Vagina (tissue), 2 donors: Measurements from ENCODE around the gene SH3BP5. TPM values are rescaled to one million over a fixed set of nuclear protein-coding genes. Genes with fewer than 3 reads are reported as not detected.
"Not testable (repeated sequence)": the region's sequence is repeated elsewhere in the genome, so short reads cannot be mapped to it uniquely, and the experiment has no call there.

ENCODE experiments used
- DNase-seq, 2 donors: peaks; one replicate each; pipeline ENCODE4 v3.0.0-alpha.2; 2017; ENCODE audit errors: extremely low spot score in 2 of 2
- H3K27ac ChIP-seq: fragments of 200-600 bp; sonication (generic); one replicate; pipeline ENCODE4 v1.5.1; 2019
- H3K27me3 ChIP-seq: fragments of 200-600 bp; sonication (generic); one replicate; pipeline ENCODE4 v1.5.1; 2019
- H3K36me3 ChIP-seq, 2 donors: fragments of 200-600 bp; sonication (generic); one replicate each; pipeline ENCODE4 v1.5.1; 2017 to 2019
- H3K4me1 ChIP-seq: fragments of 200-600 bp; sonication (generic); one replicate; pipeline ENCODE4 v1.5.1; 2019
- H3K4me3 ChIP-seq, 2 donors: fragments of 200-600 bp; sonication (generic); 1 replicate in 1 of 2; 2 replicates in 1 of 2; pipeline ENCODE4 v1.5.1; 2016 to 2019
- H3K9me3 ChIP-seq: fragments of 200-600 bp; sonication (generic); one replicate; pipeline ENCODE4 v1.5.1; 2019
- CTCF ChIP-seq, 3 experiments: fragments of 450-650 bp in 2 of 3; fragments of 200-600 bp in 1 of 3; sonication (generic) in 1 of 3; IDR thresholded peaks; one replicate each; pipeline ENCODE4 v1.5.1; 2017 to 2019; ENCODE audit warnings: antibody characterized with exemption in 3 of 3, mild to moderate bottlenecking in 2 of 3, moderate library complexity in 2 of 3
- POLR2A ChIP-seq, 2 donors: fragments of 450-650 bp; IDR thresholded peaks; one replicate each; pipeline ENCODE4 v1.6.1; 2017; ENCODE audit warnings: antibody characterized with exemption in 2 of 2, mild to moderate bottlenecking in 2 of 2, moderate library complexity in 2 of 2
- POLR2AphosphoS5 ChIP-seq, 2 donors: sonication (generic); formaldehyde crosslinking; IDR thresholded peaks; one replicate each; pipeline ENCODE4 v1.9.0; 2017; ENCODE audit warnings: antibody characterized with exemption in 2 of 2, mild to moderate bottlenecking in 2 of 2, low read depth in 1 of 2; ENCODE audit not compliant: insufficient read depth in 1 of 2
- intact Hi-C: fragments of 100-400 bp; cut with DNase I; formaldehyde crosslinking; loops from one replicate; pipeline ENCODE4 v1.15.1; 2023
- total RNA-seq: library from RNA; depleted of rRNA; stranded (reverse); fragments of >200 nt; gene quantifications from one replicate; pipeline ENCODE4 v1.2.3, GENCODE V29; 2016

SH3BP5 gene
- total RNA-seq, 1 donor from 2014 or later = 78.6 TPM

GRCh38 chr3:15350141-15350540 lies 17.8 kb upstream of the SH3BP5 start:
- Histone ChIP-seq H3K4me3 (no peak overlapping the region), H3K4me1 (no peaks in the 10 kb centered on the region), H3K36me3 (no peaks in the 10 kb centered on the region), H3K27ac (no peak overlapping the region), H3K9me3 (no peaks in the 10 kb centered on the region), H3K27me3 (no peaks in the 10 kb centered on the region)
- TF ChIP-seq POLR2AphosphoS5 (IDR thresholded peaks at IDR 0.05; ENCODE audit: insufficient read depth in 1 of 2, low read depth in 1 of 2) (no peak), POLR2A (IDR thresholded peaks at IDR 0.05) (no peak), CTCF (IDR thresholded peaks at IDR 0.05) (no peak)
- intact Hi-C loops = no loop called here
- no peak for DNase-seq

GRCh38 chr3:15349438-15349837 lies 17.1 kb upstream of the SH3BP5 start:
- H3K27me3 ChIP-seq, H3K4me1 ChIP-seq, intact Hi-C loops, H3K36me3 ChIP-seq, H3K9me3 ChIP-seq, H3K27ac ChIP-seq, H3K4me3 ChIP-seq, DNase-seq: not testable (repeated sequence)

DNA sequence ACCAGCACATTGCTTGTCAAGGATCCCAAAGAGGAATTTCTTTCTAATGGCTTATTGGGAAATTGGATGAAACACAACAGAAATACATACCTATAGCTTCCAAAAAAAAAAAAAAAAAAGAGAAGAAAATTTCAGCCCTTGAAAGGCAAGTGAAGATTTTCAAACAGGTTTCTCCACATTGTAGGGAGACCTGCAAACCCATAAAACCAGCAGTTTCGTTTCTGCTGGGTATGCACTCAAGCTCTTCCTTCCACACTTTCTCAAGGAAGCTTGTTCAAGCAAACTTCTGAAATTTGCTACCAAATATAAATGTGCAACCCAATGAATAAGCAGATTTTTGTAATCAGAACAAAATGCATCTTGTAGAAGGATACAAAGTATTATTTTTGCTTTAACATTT lies 15.9 kb upstream of the SH3BP5 start:
- intact Hi-C loops = no loop called here
- Histone ChIP-seq H3K4me3 (no peak overlapping the region), H3K27me3 (no peaks in the 10 kb centered on the region), H3K36me3 (no peaks in the 10 kb centered on the region), H3K9me3 (no peaks in the 10 kb centered on the region), H3K4me1 (no peaks in the 10 kb centered on the region), H3K27ac (no peak overlapping the region)
- no peak for TF ChIP-seq POLR2AphosphoS5 (IDR thresholded peaks at IDR 0.05; ENCODE audit: insufficient read depth in 1 of 2, low read depth in 1 of 2)
- no peak for DNase-seq

- TF ChIP-seq POLR2A (IDR thresholded peaks at IDR 0.05) = no peak
- TF ChIP-seq POLR2AphosphoS5 (IDR thresholded peaks at IDR 0.05; ENCODE audit: insufficient read depth in 1 of 2, low read depth in 1 of 2) = no peak
- TF ChIP-seq CTCF (IDR thresholded peaks at IDR 0.05) = no peak
- Histone ChIP-seq H3K27ac (no peak overlapping the region), H3K9me3 (no peaks in the 10 kb centered on the region), H3K36me3 (no peaks in the 10 kb centered on the region), H3K27me3 (no peaks in the 10 kb centered on the region), H3K4me3 (no peak overlapping the region), H3K4me1 (no peaks in the 10 kb centered on the region)
- intact Hi-C loops = no loop called here
- DNase-seq = no peak
Measured at GRCh38 chr3:15347737-15348110, 15.3 kb upstream of the SH3BP5 start.

- no peak for TF ChIP-seq POLR2AphosphoS5 (IDR thresholded peaks at IDR 0.05; ENCODE audit: insufficient read depth in 1 of 2, low read depth in 1 of 2)
- no peak for TF ChIP-seq POLR2A (IDR thresholded peaks at IDR 0.05)
- TF ChIP-seq CTCF (IDR thresholded peaks at IDR 0.05) = no peak
- no peak overlapping the region for H3K27ac ChIP-seq
- no peak for DNase-seq
- no peaks in the 10 kb centered on the region for H3K36me3 ChIP-seq
- no peak overlapping the region for H3K4me3 ChIP-seq
- no peaks in the 10 kb centered on the region for H3K4me1 ChIP-seq
- intact Hi-C loops = no loop called here
- no peaks in the 10 kb centered on the region for H3K27me3 ChIP-seq
- no peaks in the 10 kb centered on the region for H3K9me3 ChIP-seq
Measured at GRCh38 chr3:15347063-15347736, 14.8 kb upstream of the SH3BP5 start.

GRCh38 chr3:15346516-15346915 lies 14.1 kb upstream of the SH3BP5 start:
- H3K4me1 ChIP-seq = no peaks in the 10 kb centered on the region
- TF ChIP-seq CTCF (IDR thresholded peaks at IDR 0.05) (no peak), POLR2A (IDR thresholded peaks at IDR 0.05) (no peak)
- no peak overlapping the region for H3K27ac ChIP-seq
- no peaks in the 10 kb centered on the region for H3K27me3 ChIP-seq
- DNase-seq = no peak
- intact Hi-C loops = no loop called here
- no peaks in the 10 kb centered on the region for H3K36me3 ChIP-seq
- H3K4me3 ChIP-seq = no peak overlapping the region
- no peaks in the 10 kb centered on the region for H3K9me3 ChIP-seq
